Measurements from ENCODE around the gene SLC13A4.

- no peak for TF ChIP-seq CTCF (IDR thresholded peaks at IDR 0.05; ENCODE audit: poor library complexity)
- TF ChIP-seq EZH2 (IDR thresholded peaks at IDR 0.05; ENCODE audit: borderline replicate concordance) = no peak
- TF ChIP-seq EZH2phosphoT487 (IDR thresholded peaks at IDR 0.05; ENCODE audit: low read depth, severe bottlenecking, unreplicated experiment) = no peak
Observed at GRCh38 chr7:135744938-135745702, 17.1 kb upstream of the SLC13A4 start.
